Cardiac fibroblast (primary cell): ENCODE data around the gene PPP2R2C.

Experiments used
- DNase-seq, 2 donors: peaks; one replicate each; pipeline versions ENCODE4 v3.0.0 to v3.0.0-alpha.2; 2010; ENCODE audit warnings: low read depth in 2 of 2
- H3K4me3 ChIP-seq, 2 donors: replicated peaks in 1 of 2; 1 replicate in 1 of 2; 2 replicates in 1 of 2; pipeline ENCODE4 v1.5.1; 2011; ENCODE audit warnings: low read depth in 2 of 2, low read length in 2 of 2, mild to moderate bottlenecking in 2 of 2, moderate library complexity in 1 of 2
- CTCF ChIP-seq: IDR thresholded peaks from one replicate; pipeline ENCODE4 v1.5.1; 2011; ENCODE audit warnings: low read depth, mild to moderate bottlenecking, low read length, inconsistent platforms

PPP2R2C gene

GRCh38 chr4:6409381-6409780 is 63.0 kb downstream of the PPP2R2C start:
- no peak overlapping the region for H3K4me3 ChIP-seq
- DNase-seq = no peak
- TF ChIP-seq CTCF = no peak

- no peak for TF ChIP-seq CTCF
- DNase-seq = no peak
- no peak overlapping the region for H3K4me3 ChIP-seq
Observed at GRCh38 chr4:6408263-6408662, 64.2 kb downstream of the PPP2R2C start.

- no peak overlapping the region for H3K4me3 ChIP-seq
- no peak for TF ChIP-seq CTCF
- no peak for DNase-seq
Observed at GRCh38 chr4:6405397-6405706, 67.1 kb downstream of the PPP2R2C start.

- no peak overlapping the region for H3K4me3 ChIP-seq
- DNase-seq = no peak
- TF ChIP-seq CTCF = no peak
Observed at GRCh38 chr4:6404611-6405396, 67.6 kb downstream of the PPP2R2C start.

- DNase-seq = peak in 1 of 2 donors; percentile 11
- H3K4me3 ChIP-seq = no peak overlapping the region
- TF ChIP-seq CTCF = no peak
Observed at GRCh38 chr4:6403400-6403685, 69.1 kb downstream of the PPP2R2C start.

GRCh38 chr4:6402566-6403399 is 69.6 kb downstream of the PPP2R2C start:
- TF ChIP-seq CTCF = no peak
- H3K4me3 ChIP-seq = no peak overlapping the region
- no peak for DNase-seq
